Activated T-cell treated with anti-CD3 and anti-CD28 coated beads for 4 hours (primary cell): ENCODE measurements around the gene KIAA0319L.
A peak's percentile ranks its signal among the peaks of the same experiment; 100 is the strongest.
"Not testable (repeated sequence)": the region's sequence is repeated elsewhere in the genome, so short reads cannot be mapped to it uniquely, and the experiment has no call there.

ENCODE experiments used
- DNase-seq: peaks from one replicate; pipeline ENCODE4 v3.0.0-alpha.2; 2020

KIAA0319L gene

DNA sequence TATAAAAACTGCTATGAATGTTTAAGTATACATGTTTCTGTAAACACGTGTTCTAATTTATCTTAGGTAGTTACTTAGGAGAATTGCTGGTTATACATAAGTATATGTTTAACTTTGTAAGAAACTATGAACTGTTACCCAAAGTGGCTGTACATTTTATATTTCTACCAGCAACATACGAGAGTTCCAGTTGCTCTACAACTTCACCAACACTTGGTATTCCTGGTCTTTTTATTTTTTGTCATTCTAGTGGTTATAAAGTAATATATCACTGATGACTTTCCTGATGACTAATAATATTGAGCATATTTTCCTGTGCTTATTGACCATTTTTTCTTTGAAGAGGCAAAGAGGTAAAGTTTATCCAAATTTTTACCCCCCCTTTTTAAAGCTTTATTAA, 76.0 kb downstream of the KIAA0319L start:
- DNase-seq: no peak

DNA sequence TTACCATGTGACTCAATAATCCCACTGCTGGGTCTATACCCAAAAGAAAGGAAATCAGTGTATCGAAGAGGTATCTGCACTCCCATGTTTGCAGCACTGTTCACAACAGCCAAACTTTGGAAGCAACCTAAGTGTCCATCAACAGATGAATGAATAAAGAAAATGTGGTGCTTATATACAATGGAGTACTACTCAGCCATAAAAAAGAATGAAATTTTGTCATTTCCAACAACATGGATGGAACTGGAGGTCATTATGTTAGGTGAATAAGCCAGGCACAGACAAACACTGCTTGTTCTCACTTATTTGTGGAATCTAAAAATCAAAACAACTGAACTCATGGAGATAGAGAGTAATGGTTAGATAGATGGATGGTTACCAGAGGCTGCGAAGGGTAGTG, 79.3 kb downstream of the KIAA0319L start:
- DNase-seq: no peak

DNA sequence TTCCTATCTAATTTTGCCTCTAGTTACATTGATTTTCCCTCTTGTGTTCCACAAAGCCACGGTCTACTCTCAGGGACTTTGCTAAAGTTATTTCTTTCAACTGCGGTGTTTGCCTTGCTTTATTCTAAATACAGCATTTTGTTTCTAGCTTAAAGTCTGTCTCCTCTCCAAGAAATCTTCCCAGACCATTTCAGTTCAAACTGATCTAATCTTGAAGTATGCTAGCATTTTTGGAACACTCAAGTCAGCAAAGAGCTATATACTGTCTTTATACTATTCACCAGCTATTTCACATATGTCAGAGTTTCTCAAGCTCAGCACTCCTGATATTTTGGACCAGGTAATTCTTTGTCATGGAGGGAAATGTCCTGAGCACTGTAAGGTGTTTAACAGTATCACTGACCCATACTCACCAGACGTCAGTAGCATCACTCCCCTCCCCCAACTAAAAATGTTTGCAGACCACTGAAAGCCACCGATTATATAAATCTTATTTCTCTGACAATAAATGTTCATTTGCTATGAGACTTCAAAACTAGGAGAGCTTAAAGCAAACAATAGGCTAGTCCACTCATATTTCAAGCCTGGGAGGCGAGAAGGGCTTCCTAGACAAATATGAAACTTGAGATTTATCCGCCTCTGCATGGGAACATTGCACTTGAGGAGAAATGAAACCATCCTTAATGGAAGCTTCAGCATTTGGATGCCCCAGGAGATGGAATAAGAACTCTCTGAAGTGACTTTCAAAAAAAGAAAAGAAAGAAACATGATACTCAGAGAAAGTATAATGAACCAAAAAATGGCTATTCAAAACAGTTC, 81.1 kb downstream of the KIAA0319L start:
- DNase-seq: no peak

DNA sequence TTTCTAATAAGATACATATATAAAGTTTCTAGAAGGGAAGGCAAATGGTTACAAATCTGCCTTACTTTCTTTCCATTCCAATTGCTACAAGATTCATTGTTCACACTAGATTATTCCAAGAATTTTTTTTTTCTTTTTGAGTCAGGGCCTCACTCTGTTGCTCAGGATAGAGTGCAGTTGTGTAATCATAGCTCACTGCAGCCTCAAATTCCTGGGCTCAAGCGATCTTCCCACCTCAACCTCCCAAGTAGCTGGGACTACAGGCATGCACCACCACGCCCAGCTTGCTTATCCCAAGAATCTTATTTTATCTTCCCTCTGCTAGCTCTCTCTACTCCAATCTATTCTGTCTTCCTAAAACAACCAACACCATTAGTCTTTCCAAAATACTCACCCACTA, 81.8 kb downstream of the KIAA0319L start:
- no peak for DNase-seq

DNA sequence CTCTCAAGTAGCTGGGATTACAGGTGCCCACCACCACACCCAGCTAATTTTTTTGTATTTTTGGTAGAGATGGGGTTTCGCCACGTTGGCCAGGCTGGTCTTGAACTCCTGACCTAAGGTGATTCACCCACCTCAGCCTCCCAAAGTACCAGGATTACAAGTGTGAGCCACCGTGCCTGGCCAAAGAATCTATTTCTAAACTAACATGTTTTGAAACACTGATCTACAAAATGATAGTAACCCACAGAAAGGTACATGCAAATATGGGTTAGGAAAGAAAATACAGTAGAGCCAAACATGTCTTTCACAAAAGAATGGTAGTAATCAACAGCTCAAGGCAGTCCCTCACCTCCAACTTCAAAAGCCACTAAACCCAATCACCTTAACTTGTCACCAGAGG, 84.0 kb downstream of the KIAA0319L start:
- not testable (repeated sequence) for DNase-seq

DNA sequence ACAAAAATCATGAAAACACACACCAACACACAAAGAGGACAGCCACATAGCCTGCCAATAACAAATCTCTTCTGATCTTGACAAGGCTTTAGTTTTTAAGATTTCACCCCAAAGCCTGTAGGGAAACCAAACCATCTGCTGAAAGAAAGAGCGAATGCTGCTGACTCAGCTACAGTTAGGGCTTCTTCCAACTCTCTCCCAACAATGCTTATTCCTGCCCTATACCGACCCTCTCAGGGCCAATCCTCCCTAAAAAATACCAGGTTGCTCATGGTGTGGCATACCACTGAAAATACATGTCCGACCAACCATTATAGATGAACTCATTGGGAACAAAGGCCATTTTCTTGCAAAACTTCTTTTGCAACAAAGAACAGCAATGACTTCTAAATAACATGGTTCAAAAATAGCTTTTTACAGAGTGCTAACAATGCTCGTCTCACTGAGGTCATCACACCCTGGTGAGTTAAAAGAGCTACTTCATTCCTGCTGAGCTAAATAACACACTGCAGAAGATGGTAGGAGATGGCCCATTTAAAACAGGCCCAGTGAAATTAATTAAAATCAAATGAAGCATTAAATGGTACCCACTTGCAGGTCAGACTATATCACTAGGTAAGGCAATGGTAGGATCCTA, 86.1 kb downstream of the KIAA0319L start:
- DNase-seq: no peak

DNA sequence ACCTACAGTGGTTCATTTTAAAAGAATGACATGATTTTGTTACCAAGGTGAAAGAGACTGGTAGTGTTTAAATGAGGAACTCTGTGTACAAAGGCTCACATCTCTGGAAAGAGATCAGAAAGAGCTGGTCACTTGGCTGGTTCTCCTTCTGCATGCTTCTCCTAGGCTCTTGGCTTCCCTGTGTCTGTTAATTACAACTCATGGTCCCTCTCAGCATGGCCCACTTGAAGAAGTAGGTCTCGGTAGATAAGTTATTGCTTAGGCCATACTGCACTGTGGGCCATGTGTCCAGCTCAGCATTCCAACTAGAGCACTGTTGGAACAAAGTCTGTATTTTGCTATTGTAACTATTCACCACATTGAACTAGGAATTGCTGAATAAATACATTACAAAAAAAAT, 91.1 kb downstream of the KIAA0319L start:
- DNase-seq: no peak

DNA sequence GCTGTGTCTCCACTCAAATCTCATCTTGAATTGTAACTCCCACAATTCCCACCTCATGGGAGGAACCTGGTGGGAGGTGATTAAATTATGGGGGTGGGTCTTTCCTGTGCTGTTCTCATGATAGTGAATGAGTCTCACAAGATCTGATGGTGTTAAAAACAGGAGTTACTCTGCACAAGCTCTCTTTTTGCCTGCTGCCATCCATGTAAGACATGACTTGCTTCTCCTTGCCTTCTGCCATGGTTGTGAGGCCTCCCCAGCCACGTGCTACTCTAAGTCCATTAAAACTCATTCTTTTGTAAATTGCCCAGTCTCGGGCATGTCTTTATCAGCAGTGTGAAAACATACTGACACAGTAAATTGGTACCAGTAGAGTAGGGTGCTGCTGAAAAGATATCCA, 93.5 kb downstream of the KIAA0319L start:
- DNase-seq: not testable (repeated sequence)

DNA sequence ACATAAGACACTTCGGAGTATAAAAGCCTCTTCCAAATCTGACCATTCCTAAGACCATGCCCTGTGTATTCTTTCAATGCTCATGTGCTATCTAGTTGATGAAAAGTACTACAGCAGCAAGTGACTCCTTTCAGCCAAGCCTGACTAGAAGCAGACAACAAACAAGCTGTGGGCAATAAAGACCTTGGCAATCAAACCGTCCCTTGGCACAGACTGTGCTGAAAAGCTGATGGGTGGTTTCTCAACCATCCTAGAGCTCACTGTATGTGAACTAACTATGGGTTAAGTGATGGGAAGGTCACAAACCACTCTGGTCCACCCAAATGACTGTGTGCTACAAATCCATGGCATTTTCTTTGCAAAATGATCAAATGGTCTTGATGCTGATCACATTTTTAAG, 94.0 kb downstream of the KIAA0319L start:
- no peak for DNase-seq

DNA sequence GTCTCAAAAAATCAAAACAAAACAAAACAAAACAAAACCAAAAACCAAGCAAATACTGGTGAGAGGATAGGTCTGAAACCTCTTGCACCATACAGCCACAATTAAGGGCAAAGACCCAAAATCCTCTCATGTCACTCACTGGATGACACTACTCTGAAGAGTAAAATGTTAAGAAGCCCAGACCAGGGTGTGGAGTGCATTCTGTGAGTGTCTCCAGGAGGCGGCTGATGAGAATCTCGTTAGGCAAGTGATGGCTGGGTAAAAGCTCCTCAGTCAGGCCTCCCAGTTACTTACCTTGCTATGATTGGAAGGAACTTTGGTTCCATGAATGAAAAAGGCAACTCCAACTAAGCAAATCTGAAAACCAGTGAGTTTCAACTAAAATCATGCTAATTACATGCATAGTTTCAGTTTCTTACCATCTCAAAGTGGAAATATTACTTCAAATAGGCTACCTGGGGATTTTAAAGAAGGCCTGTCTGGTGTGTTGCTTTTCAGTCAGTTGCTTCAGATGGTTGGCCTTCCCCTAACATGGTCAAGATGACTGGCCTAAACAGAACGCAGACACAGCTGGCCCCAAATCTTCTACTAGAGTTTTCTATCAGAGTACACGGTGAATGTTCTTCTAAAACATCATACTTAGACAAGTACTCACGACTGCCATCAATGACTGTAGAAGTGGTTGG, 95.1 kb downstream of the KIAA0319L start:
- no peak for DNase-seq

DNA sequence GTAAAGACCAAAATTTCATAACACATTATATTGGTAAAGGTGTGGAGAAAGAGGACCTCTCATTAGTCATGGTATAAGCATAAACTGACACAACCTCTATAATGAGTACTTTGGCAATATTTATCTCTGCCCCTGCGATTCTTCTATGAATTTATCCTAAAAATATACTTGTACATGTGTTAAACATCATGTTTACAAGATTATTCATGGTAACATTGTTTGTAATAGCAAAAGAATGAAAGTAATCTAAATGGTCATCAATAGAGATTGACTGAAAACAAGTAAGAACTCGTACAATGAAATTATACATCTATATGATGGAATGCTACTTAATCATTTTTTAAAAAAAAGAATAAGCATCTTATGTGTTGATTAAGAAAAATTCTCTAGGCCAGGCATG, 96.4 kb downstream of the KIAA0319L start:
- DNase-seq: no peak

DNA sequence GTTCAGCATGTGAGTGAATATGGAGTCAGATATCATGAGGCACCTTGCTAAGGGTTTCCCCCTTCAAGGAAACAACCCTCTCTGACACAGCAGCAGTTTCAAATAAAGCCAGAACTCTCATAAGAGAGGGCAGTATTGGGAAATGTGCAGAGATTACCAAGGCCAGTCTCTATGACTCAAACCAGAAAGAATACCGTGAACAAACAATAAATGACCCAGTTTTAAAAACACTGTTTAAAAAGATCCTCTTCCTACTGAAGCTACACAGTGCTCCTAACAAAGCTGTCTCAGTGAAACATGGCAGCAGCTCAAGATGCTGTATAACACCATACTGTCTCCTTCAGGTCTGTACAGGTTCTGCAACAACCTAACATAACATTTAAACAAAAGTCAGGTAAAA, 102.6 kb downstream of the KIAA0319L start:
- DNase-seq: no peak

DNA sequence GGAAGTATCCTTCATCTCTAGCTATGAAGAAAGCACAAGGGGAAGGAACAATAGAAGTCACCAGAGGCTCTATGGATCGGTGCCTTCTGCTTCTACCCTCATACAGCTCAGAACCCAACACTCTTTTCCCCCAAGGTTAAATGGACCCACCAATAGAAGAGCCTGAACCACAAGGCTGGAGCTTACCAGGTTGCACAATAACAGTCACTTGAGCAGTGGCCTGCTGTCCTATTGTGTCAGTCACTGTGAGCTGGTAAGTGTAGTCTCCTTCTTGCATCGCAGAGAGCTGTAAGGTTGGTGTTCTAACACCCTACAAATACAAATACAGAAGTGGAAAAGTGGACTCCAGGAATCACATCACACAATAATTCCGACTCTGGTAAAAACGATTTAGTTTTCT, 103.0 kb downstream of the KIAA0319L start:
- DNase-seq: no peak

DNA sequence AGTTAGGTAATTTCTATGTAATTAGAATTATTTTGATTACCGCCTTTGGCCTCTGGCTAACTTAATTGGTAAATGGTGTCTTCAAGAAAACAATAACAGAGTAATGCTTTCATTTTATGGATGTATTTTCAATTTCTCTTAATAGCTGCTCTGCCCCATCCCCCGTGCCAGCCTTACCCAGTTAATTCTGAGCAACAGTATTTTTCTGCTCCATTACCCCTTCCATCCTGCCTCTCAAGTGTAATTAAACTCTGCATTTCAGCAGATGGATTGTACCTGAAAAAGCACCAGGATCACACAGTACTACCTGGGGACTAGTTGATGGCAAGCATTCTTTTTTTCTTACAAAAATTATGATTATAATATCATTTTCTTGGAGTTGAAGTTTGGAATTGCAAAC, 104.2 kb downstream of the KIAA0319L start:
- DNase-seq: no peak

DNA sequence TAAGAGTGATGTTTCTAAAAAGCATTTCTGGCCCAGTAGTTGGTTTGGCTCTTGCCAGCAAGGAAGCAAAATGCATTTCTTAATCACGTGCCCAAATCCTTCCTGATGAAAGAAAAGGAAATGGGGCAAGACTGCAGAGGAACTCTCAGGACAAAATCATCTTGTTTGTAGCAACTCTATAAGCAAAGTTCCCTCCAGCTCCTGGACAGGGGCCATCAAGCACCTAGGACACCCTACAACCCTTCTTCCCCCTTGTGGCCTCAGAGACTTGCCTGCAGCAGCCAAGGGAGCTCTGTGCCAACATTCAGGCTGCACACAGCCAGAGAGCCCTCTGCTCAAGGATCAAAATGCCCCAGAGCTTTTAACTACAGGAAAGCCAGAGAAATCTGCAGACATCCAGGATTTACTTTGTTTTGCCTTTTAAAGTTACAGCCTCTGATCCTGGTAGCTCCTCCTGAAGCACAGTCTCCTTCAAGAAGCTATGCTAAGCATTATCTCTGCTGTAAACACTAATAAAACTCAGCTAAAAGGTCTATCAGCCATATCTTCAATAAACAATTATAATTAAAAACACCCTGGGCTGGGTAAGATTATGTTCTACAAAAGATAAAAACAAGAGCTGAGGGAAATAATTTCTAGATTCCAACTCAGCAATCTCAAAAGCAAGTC, 105.0 kb downstream of the KIAA0319L start:
- DNase-seq: no peak

DNA sequence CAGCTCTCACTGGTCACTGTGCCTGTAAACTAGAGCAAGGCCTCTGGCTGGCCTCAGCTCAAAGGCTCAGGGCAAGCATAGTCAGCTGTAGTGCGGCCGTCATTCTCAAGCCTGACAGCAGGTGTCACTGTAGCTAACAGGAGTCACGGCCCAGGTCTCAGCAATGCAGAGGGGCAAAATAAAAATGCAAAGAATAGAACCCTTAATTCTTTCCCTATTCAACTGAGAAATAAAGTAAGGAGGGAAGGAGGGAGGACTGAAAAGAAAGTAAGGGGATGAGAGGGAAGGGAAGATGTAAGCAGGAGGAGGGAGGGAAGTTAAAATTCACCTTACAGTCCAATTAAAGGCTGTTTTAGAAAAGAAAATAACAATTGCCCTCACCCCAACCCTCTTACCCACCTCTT, 106.1 kb downstream of the KIAA0319L start:
- peak; percentile 74 for DNase-seq

DNA sequence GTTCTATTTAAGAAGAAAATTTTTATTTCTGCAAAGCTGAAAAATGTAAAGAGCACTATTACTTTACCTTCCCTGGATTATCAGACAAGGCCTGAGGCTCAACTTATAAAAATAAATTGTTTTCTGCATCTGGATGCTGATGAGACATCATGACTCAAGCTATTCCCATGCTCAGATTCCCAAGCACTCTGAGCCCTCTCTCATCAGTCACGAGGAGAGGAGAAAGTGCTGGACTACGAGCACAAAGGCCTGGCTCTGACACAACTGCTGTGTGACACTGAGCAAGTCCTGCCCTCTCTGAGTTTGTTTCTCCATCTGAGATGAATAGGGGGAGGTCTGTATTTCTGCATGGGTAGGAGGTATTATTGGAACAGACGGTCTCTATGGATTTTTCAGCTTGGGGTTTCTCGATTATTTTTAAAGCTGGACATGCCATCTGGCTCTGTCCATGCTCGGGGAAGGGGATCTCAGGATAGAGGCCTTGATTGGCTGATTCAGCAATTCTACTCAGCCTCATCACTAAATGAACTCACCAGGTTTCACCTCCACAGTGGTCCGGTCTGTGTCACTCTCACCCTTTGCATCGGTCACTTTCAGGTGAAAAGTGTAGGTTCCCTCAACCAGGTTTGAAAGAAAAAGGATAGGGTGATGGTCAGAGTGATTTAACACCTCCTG, 107.7 kb downstream of the KIAA0319L start:
- no peak for DNase-seq

DNA sequence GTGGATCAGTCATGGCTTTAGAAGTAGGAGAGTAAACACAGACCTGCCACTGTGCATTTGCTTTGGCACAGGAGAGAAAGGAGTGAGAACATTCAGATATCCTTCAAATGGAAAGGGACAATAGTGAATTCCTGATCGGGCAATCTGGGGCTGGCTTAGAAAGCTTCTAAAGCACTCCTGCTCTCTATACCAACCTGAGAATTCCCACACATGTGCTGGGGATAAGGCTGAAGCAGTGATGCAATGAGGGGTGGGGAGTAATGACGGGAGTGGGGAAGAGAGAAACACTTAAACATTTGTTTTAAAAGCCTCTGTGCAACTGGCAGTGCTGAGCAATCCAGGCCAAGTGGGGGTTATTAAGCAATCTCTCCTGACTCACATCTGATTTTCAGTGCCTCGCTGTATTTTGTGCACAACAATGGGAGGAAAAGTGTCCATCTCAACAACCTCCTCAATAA, 108.8 kb downstream of the KIAA0319L start:
- DNase-seq: no peak

DNA sequence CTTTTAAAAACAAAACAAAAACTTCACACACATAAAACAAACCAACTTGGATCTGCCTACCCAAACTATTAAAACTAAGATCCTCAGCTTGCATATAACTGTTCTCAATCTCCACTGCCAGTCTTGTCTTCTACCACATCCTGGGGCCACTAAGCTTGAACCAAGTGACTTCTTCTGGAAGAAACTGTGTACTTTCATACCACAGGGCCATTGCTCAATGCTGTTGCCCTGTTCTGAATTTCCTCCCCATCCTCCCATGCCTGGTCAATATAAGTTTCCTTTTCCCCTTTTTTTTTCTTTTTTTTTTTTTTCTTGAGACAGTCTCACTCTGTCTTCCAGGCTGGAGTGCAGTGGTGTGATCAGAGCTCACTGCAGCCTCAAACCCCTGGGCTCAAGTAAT, 109.9 kb downstream of the KIAA0319L start:
- no peak for DNase-seq

DNA sequence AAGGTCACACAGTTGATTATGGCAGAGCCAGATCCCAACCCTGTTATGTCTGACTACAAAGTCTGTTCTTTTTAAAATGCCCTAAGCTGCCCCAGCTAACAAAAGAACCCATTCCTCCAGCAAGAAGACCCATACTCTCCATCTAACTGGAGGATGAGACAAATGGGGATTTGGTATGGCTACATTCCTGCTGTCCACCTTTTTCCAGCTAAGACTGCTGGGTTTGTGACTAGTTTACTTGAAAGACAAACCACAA, 112.8 kb downstream of the KIAA0319L start:
- no peak for DNase-seq

DNA sequence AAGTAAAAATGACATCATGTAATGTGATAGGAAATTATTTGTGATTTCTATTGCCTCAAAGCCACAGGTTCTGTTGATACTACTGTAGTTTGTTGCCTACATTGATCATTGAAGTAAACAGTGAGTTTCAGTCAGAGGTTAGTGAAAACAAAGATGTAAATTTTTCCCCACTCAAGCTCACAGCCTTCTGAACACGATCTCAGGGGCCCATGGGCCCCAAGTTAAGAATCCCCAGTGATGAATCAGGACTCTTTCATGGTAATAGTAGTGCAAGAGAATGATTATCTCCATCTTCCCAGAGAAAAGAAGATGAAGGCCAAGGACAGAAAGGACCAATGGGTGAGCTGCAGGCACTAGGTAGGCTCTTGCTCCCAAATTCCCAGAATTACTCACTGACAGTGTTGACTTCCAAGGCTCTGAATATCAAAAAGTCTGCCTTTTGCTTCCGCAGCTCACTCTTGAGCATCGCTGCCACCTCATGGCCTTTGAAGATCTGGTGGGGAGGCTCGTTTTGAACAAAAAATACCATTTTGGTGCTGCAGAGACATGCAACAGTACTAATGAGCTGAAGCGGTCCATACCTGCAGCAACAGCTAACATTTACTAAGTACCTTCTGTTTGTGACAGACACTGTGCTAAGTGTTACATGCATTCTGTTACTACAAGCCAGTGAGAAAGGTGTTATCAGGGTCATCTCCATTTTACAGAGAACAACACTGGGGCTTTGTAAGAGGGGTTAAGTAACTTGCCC, 113.3 kb downstream of the KIAA0319L start:
- DNase-seq: no peak

DNA sequence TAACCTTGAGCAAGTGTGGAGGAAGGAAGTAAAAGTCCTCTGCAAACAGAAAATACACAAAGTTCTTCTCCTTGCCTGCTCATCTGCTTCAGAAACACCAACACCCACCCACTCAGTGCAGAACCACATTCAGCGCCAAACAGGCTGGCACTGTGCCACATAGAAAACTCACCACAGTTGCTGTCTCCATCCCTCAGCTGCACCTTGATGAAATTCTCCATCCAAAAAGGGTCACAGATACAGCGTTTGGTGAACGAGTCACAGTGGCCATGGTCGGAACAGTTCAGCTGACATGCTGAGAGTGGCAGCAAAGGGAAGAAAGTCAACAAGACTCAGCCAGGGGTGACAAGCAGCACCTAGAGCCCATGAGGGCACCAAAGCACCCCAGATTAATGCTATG, 114.5 kb downstream of the KIAA0319L start:
- peak; percentile 9 for DNase-seq
